Cardiac septum (tissue), 1 donor: ENCODE data around the gene CADM2. TPM values are rescaled to one million over a fixed set of nuclear protein-coding genes. Genes with fewer than 3 reads are reported as not detected.
"Not testable (repeated sequence)": the region's sequence is repeated elsewhere in the genome, so short reads cannot be mapped to it uniquely, and the experiment has no call there.

Experiments
- DNase-seq: peaks from one replicate; pipeline ENCODE4 v3.0.0-alpha.2; 2020; ENCODE audit warnings: low spot score
- intact Hi-C: fragments of 100-400 bp; cut with DNase I; formaldehyde crosslinking; loops from one replicate; pipeline ENCODE4 v1.14.0; 2022
- total RNA-seq: library from RNA; stranded (reverse); fragmentation: NEBNext Ultra II Directional; extraction: Animal tissue kit (Norgen Biotek cat#: 25700); gene quantifications from one replicate; pipeline ENCODE4 v1.2.1, GENCODE V29; 2021
- donor health status: DM: no; HTN: no; CAD: no.

Gene CADM2
- total RNA-seq, 1 donor from 2014 or later = 0.65 TPM

GRCh38 chr3:85507052-85507451, 548.3 kb downstream of the CADM2 start:
- intact Hi-C loops, DNase-seq: not testable (repeated sequence)

- DNase-seq = no peak
- intact Hi-C loops = no loop called here
Measured at GRCh38 chr3:85508659-85509058, 549.9 kb downstream of the CADM2 start.

GRCh38 chr3:85516146-85516545, 557.4 kb downstream of the CADM2 start:
- intact Hi-C loops = no loop called here
- no peak for DNase-seq

- no peak for DNase-seq
- intact Hi-C loops = no loop called here
Measured at GRCh38 chr3:85524104-85524503, 565.3 kb downstream of the CADM2 start.

- intact Hi-C loops = no loop called here
Measured at GRCh38 chr3:85525264-85525663, 566.5 kb downstream of the CADM2 start.

GRCh38 chr3:85533586-85533985, 574.8 kb downstream of the CADM2 start:
- intact Hi-C loops = no loop called here
- DNase-seq = no peak

More at GRCh38 chr3:85525264-85525663, 566.5 kb downstream of the CADM2 start:
- no peak for DNase-seq

GRCh38 chr3:85535517-85535916, 576.7 kb downstream of the CADM2 start:
- intact Hi-C loops = no loop called here
- no peak for DNase-seq

- intact Hi-C loops = no loop called here
- DNase-seq = no peak
Measured at GRCh38 chr3:85539232-85539631, 580.4 kb downstream of the CADM2 start.

- no peak for DNase-seq
- intact Hi-C loops = no loop called here
Measured at GRCh38 chr3:85554153-85554552, 595.4 kb downstream of the CADM2 start.

- intact Hi-C loops = no loop called here
- no peak for DNase-seq
Measured at GRCh38 chr3:85560088-85560785, 601.4 kb downstream of the CADM2 start.

- intact Hi-C loops = no loop called here
- DNase-seq = no peak
Measured at GRCh38 chr3:85567071-85567676, 608.4 kb downstream of the CADM2 start.

GRCh38 chr3:85570819-85571218, 612.0 kb downstream of the CADM2 start:
- intact Hi-C loops = no loop called here
- DNase-seq = no peak

- intact Hi-C loops = no loop called here
- DNase-seq = no peak
Measured at GRCh38 chr3:85571835-85572234, 613.0 kb downstream of the CADM2 start.

GRCh38 chr3:85572426-85572825, 613.6 kb downstream of the CADM2 start:
- intact Hi-C loops = no loop called here
- DNase-seq = no peak

GRCh38 chr3:85572978-85573377, 614.2 kb downstream of the CADM2 start:
- intact Hi-C loops = no loop called here
- no peak for DNase-seq

- no peak for DNase-seq
- intact Hi-C loops = no loop called here
Measured at GRCh38 chr3:85574006-85574705, 615.4 kb downstream of the CADM2 start.

- intact Hi-C loops = loop anchor here (5.0 kb wide), 1 partner anchor 1029 kb away; no protein-coding TSS in a partner anchor
- no peak for DNase-seq
Measured at GRCh38 chr3:85576091-85576690, 617.4 kb downstream of the CADM2 start.

GRCh38 chr3:85576697-85577200, 618.0 kb downstream of the CADM2 start:
- intact Hi-C loops = loop anchor here (5.0 kb wide), 1 partner anchor 1029 kb away; no protein-coding TSS in a partner anchor
- no peak for DNase-seq

- no peak for DNase-seq
Measured at GRCh38 chr3:85584779-85585356, 626.1 kb downstream of the CADM2 start.

GRCh38 chr3:85586018-85586417, 627.2 kb downstream of the CADM2 start:
- no peak for DNase-seq
- intact Hi-C loops = no loop called here

More at GRCh38 chr3:85584779-85585356, 626.1 kb downstream of the CADM2 start:
- intact Hi-C loops = no loop called here
